Vagina (tissue), 2 donors: ENCODE results near the gene PRTN3. TPM values are rescaled to one million over a fixed set of nuclear protein-coding genes. Genes with fewer than 3 reads are reported as not detected.

Source experiments
- DNase-seq, 2 donors: peaks; one replicate each; pipeline ENCODE4 v3.0.0-alpha.2; 2017; ENCODE audit errors: extremely low spot score in 2 of 2
- H3K27ac ChIP-seq: fragments of 200-600 bp; sonication (generic); one replicate; pipeline ENCODE4 v1.5.1; 2019
- H3K27me3 ChIP-seq: fragments of 200-600 bp; sonication (generic); one replicate; pipeline ENCODE4 v1.5.1; 2019
- H3K36me3 ChIP-seq, 2 donors: fragments of 200-600 bp; sonication (generic); one replicate each; pipeline ENCODE4 v1.5.1; 2017 to 2019
- H3K4me1 ChIP-seq: fragments of 200-600 bp; sonication (generic); one replicate; pipeline ENCODE4 v1.5.1; 2019
- H3K4me3 ChIP-seq, 2 donors: fragments of 200-600 bp; sonication (generic); 1 replicate in 1 of 2; 2 replicates in 1 of 2; pipeline ENCODE4 v1.5.1; 2016 to 2019
- H3K9me3 ChIP-seq: fragments of 200-600 bp; sonication (generic); one replicate; pipeline ENCODE4 v1.5.1; 2019
- CTCF ChIP-seq, 3 experiments: fragments of 450-650 bp in 2 of 3; fragments of 200-600 bp in 1 of 3; sonication (generic) in 1 of 3; IDR thresholded peaks; one replicate each; pipeline ENCODE4 v1.5.1; 2017 to 2019; ENCODE audit warnings: antibody characterized with exemption in 3 of 3, mild to moderate bottlenecking in 2 of 3, moderate library complexity in 2 of 3
- POLR2A ChIP-seq, 2 donors: fragments of 450-650 bp; IDR thresholded peaks; one replicate each; pipeline ENCODE4 v1.6.1; 2017; ENCODE audit warnings: antibody characterized with exemption in 2 of 2, mild to moderate bottlenecking in 2 of 2, moderate library complexity in 2 of 2
- POLR2AphosphoS5 ChIP-seq, 2 donors: sonication (generic); formaldehyde crosslinking; IDR thresholded peaks; one replicate each; pipeline ENCODE4 v1.9.0; 2017; ENCODE audit warnings: antibody characterized with exemption in 2 of 2, mild to moderate bottlenecking in 2 of 2, low read depth in 1 of 2; ENCODE audit not compliant: insufficient read depth in 1 of 2
- intact Hi-C: fragments of 100-400 bp; cut with DNase I; formaldehyde crosslinking; loops from one replicate; pipeline ENCODE4 v1.15.1; 2023
- total RNA-seq: library from RNA; depleted of rRNA; stranded (reverse); fragments of >200 nt; gene quantifications from one replicate; pipeline ENCODE4 v1.2.3, GENCODE V29; 2016

Gene PRTN3
- total RNA-seq, 1 donor from 2014 or later, result not detected

GRCh38 chr19:870314-870713, 29.5 kb downstream of the PRTN3 start:
- Histone ChIP-seq H3K4me3 (no peak overlapping the region), H3K4me1 (peaks cover 46% of the 10 kb centered on the region), H3K9me3 (no peaks in the 10 kb centered on the region), H3K27ac (peak overlapping the region; percentile 87), H3K27me3 (no peaks in the 10 kb centered on the region), H3K36me3 (peaks cover 0 to 26% of the 10 kb centered on the region in 2 donors)
- TF ChIP-seq CTCF (IDR thresholded peaks at IDR 0.05) (no peak), POLR2AphosphoS5 (IDR thresholded peaks at IDR 0.05; ENCODE audit: insufficient read depth in 1 of 2, low read depth in 1 of 2) (no peak), POLR2A (IDR thresholded peaks at IDR 0.05) (no peak)
- intact Hi-C loops, result no loop called here
- DNase-seq, result no peak

- Histone ChIP-seq H3K9me3 (no peaks in the 10 kb centered on the region), H3K27me3 (no peaks in the 10 kb centered on the region), H3K36me3 (peaks cover 0 to 32% of the 10 kb centered on the region in 2 donors), H3K4me3 (no peak overlapping the region), H3K4me1 (peaks cover 46% of the 10 kb centered on the region), H3K27ac (peak overlapping the region; percentile 87)
- intact Hi-C loops, result no loop called here
- no peak for DNase-seq
- TF ChIP-seq POLR2AphosphoS5 (IDR thresholded peaks at IDR 0.05; ENCODE audit: insufficient read depth in 1 of 2, low read depth in 1 of 2) (peak in 1 of 2 donors; percentile 44), POLR2A (IDR thresholded peaks at IDR 0.05) (no peak)
These were observed 30.2 kb downstream of the PRTN3 start for GRCh38 chr19:870963-871401.

GRCh38 chr19:871446-872265, 30.9 kb downstream of the PRTN3 start:
- intact Hi-C loops, result no loop called here
- no peak for DNase-seq
- H3K36me3 ChIP-seq, result peaks cover 0 to 35% of the 10 kb centered on the region in 2 donors

GRCh38 chr19:872266-872951, 31.6 kb downstream of the PRTN3 start:
- H3K27me3 ChIP-seq, result no peaks in the 10 kb centered on the region
- no peaks in the 10 kb centered on the region for H3K9me3 ChIP-seq
- peaks cover 0 to 42% of the 10 kb centered on the region in 2 donors for H3K36me3 ChIP-seq
- H3K27ac ChIP-seq, result peak overlapping the region; percentile 81
- no peak overlapping the region for H3K4me3 ChIP-seq
- TF ChIP-seq CTCF (IDR thresholded peaks at IDR 0.05) (no peak), POLR2A (IDR thresholded peaks at IDR 0.05) (no peak), POLR2AphosphoS5 (IDR thresholded peaks at IDR 0.05; ENCODE audit: insufficient read depth in 1 of 2, low read depth in 1 of 2) (no peak)
- DNase-seq, result no peak
- H3K4me1 ChIP-seq, result peaks cover 44% of the 10 kb centered on the region
- intact Hi-C loops, result no loop called here

More at GRCh38 chr19:871446-872265, 30.9 kb downstream of the PRTN3 start:
- Histone ChIP-seq H3K27ac (peak overlapping the region; percentile 87), H3K27me3 (no peaks in the 10 kb centered on the region), H3K4me3 (no peak overlapping the region), H3K4me1 (peaks cover 46% of the 10 kb centered on the region), H3K9me3 (no peaks in the 10 kb centered on the region)
- TF ChIP-seq POLR2A (IDR thresholded peaks at IDR 0.05), result no peak
- no peak for TF ChIP-seq POLR2AphosphoS5 (IDR thresholded peaks at IDR 0.05; ENCODE audit: insufficient read depth in 1 of 2, low read depth in 1 of 2)
- no peak for TF ChIP-seq CTCF (IDR thresholded peaks at IDR 0.05)

- TF ChIP-seq CTCF (IDR thresholded peaks at IDR 0.05) (no peak), POLR2A (IDR thresholded peaks at IDR 0.05) (no peak), POLR2AphosphoS5 (IDR thresholded peaks at IDR 0.05; ENCODE audit: insufficient read depth in 1 of 2, low read depth in 1 of 2) (no peak)
- Histone ChIP-seq H3K27me3 (no peaks in the 10 kb centered on the region), H3K4me1 (peaks cover 37% of the 10 kb centered on the region), H3K27ac (peak overlapping the region; percentile 81), H3K4me3 (no peak overlapping the region), H3K36me3 (peaks cover 0 to 38% of the 10 kb centered on the region in 2 donors), H3K9me3 (no peaks in the 10 kb centered on the region)
- DNase-seq, result no peak
- intact Hi-C loops, result no loop called here
These were observed 32.3 kb downstream of the PRTN3 start for GRCh38 chr19:873084-873483.
